Right renal pelvis (tissue), 4 donors: ENCODE results near the gene TSPEAR. TPM values are rescaled to one million over a fixed set of nuclear protein-coding genes. Genes with fewer than 3 reads are reported as not detected.

Experiments
- DNase-seq, 4 donors: peaks; one replicate each; pipeline ENCODE4 v3.0.0-alpha.2; 2013; ENCODE audit warnings: low read depth in 4 of 4, low spot score in 3 of 4, missing footprints in 1 of 4
- polyA plus RNA-seq, 4 donors: library from polyadenylated mRNA; unstranded; fragments of 120-200 nt; gene quantifications; one replicate each; pipeline ENCODE4 v1.2.1, GENCODE V29; 2013; ENCODE audit not compliant: insufficient read length in 4 of 4

The TSPEAR gene
- polyA plus RNA-seq, 4 donors: 0.60 to 1.2 (median 0.82) TPM

DNA sequence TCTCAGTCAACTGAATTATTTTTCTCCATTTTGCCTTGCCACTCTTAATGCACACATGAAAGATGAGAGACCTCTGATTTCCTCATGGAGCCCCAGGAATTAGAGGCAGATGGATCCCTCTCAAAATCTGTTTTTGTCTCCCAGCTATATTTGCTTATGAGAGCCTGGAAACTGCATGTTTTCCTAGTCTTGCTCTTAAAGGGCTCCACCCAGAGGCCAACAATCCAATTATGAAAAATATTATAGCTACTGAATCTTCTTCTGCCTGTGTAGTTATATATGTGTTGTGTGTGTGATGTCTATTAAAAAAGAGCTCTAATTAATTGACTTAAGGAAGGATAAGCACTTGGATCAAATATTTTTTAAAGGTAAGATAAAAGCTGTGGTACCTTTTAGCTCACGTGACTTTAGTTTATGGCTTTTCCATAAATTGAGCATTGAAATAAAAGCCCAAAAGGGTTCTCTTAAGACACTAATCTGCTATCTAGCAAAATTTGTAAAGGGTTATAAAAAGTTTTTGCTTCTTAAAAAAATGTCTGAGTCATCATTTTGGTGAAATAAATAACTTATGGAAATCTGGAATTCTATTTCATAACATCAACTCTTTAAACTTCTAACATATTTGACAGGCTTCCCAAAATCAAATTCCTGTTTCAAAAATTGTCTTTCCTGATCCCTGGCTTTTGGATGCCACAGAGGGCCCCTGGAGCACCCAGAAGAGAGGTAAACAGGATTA, 31.2 kb upstream of the TSPEAR start:
- DNase-seq: no peak

DNA sequence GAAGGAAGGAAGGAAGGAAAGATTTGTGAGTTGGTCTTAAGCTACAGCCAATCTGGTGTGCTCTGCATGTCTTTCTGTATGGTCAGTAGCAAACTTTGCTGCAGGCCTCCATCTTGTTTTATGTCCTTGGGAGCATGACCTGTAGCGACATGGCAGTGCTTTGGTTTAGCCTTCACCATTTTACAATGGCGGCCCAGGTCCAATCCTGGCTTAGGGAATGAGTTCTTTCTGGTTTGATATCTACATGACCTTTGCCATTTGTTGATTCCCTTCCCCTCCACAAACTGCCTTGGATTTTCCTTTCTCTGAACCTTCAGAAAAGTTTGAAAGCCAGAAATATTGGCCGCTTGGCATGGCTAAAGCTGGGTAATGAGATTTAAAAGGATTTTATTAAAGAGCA, 30.5 kb upstream of the TSPEAR start:
- no peak for DNase-seq

DNA sequence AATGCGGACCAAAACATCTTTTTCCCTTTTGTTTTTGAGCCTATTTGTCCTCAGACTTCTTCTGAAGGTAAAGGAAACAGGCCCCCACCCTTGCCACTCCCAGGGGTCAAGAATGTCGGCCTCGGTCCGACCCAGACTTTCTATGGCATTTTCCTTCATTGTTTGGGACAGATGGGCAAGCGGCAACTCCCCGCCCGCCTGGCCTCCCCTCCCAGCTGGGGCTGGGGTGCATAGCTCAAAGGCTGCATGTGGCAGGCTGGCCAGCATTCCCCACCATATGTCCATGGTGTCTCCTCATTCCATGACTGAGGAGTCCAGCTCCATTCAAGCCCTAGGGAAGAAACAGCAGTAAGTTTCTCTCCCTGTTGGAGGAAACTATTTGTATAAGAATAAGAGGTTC, 29.4 kb upstream of the TSPEAR start:
- DNase-seq: no peak

DNA sequence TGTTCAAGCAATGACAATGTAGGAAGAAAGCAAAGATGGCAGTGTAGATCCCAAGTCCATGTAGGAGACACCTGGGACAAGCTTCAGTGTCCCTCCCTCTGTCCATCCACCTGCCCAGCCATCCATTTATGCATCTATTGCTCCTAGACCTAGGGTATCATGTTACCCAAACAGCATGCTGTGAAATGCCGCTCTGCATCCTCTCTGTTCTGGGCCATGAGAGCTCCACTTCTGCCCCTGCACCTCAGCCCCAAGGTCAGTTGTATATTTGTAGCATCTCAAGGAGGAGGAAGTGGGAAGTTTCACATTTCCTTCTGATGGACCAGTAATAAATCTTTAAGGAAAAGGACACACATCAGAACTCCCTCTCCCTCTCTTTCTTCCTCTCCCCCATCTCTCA, 27.9 kb upstream of the TSPEAR start:
- no peak for DNase-seq

DNA sequence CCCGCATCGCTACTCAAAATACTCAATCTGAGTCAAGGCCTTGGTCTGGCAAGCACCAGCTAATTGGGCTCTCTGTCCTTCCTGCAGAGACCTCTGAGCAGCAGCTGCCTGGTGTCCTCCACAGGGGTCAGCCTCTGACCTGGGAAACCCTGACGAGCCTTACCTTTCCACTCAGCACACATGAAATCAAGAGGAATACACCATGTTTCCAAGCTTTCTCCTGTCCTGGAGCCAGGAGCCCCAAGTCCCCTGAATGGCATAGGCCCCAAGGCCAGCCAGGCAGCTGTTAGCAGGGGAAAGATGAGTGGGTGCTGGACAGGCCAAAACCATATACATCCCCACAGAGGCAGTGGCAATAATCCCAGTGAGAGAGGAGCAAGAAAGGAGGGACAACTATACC, 27.2 kb upstream of the TSPEAR start:
- no peak for DNase-seq

DNA sequence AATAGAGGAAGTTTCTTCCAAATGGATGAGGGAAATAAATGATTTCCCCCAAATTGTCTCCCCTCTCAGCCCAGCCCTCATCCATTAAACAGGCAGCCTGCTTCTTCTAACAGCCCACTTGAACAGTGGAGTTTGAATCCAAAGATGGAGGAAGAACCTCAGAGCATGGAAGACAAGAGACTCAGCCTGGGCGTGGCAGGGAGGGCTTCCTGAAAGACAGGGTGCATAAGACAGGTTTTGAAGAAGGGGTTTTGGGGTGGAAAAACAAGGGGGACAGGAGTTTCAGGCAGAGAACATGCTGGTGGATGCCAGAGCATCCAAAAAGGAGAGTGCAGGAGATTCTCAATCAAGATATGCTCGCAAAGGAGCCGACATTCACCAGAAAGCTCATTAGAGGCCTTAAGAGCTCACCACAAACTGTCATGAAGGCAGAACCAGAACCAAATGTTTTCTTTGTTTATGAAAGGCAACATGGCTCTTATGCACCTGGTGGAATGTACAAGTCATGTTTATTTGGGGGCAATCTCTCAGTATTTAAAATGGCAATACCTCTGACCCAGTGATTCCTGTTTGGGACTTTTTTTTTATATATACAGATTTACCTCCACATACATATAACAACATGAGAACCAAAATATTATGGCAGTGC, 26.5 kb upstream of the TSPEAR start:
- no peak for DNase-seq

DNA sequence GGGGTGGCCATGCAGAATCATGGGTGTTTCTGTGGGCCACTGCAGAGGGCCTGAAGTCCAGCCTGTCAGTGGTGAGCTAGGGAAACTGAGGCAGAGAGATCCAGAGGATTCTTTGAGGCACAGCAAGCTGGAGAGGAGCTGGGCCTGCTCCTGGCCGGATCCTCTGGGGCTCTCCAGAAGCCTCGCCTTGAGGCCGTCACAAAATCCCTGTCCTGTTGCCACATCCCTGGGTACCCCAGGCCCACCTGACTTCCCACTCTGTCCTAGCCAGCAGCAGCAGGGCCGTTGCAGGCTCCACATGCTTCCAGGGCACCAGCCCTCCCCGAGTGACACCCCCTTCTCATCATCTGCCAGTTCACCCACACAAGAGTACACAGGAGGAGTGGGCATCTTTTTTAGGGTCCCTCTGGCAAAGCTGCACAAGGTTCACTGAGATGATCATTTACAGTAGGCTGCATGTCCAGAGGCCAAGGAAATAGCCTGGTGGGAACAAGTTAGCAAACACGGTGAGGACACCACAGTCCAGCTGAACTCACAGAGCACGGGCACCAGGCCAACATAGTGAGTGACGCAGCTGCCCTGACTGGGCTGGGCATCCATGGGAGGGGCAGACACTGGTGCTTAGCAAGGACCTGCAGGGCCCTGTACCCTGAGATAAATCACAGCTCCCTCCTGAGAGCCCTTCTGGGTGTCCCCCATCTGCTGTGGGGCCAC, 25.1 kb upstream of the TSPEAR start:
- DNase-seq: no peak

DNA sequence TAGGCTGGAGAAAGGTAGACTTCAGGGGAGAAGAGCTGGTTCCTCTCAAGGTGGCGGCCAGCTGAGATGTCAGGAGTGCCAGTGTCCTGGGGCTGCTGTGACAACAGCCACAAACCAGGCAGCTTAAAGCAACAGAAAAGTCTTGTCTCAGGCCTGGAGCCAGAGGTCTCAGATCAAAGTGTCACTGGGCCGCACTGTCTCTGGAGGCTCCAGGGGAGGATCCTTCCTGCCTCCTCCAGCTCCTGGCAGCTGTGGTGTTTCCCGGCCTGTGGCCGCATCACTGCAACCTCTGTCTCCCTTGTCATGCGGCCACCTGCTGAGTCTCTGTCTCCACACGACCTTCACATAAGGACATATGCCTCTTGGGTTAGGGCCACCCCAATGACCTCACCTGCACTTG, 24.4 kb upstream of the TSPEAR start:
- no peak for DNase-seq

DNA sequence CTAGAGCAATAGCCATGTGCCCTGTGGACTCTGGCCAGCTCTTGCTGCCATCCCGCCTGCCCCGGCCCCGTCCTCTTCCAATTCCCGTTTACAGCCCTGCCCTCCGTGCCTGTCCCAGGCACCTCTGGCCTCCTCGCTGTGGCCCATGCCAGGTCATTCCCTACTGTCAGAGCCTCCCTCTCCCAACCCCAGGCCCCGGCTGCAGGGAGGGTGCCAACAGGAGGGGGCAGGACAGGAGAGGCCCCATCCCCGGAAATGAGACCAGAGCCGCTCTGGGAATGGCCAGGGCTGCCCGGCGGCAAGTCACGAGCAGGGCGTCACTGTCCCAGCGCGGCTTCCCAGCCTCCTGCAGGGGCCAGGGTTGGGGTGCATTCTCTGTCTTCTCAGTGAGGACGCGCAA, 23.5 kb upstream of the TSPEAR start:
- no peak for DNase-seq

DNA sequence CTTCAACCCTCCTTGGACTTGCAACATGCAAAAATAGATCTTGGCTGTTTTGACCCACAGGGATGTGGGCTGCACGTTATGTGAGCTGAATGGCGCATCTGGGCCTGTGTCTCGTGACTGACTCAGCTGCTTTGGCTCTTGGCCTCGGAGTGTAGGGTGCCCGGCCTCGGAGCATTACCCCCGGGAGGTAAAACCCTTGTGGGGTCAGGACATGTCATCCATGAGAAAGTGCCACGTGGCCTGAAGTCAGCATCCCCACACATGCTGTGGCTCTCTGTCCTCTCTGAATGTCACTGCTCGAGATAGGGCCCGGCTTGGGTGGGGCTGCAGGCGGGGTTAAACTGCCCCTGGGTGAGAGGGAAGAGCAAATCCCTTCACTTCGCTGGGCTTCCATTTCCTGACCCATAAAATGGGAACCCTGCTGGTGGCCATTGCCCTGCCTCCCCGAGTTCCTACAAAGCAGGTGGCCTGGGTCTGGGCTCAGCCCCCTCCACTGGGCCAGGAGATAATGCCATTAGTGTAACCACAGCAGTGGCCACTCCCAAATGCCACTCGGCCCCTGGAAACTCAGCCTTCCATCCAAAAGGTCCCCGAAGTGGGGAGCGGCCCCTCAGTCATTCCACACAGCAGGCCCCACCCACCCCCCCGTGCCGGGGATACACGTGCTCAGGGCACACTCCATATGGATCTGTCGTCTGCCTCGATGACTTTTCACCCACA, 22.8 kb upstream of the TSPEAR start:
- DNase-seq: no peak

DNA sequence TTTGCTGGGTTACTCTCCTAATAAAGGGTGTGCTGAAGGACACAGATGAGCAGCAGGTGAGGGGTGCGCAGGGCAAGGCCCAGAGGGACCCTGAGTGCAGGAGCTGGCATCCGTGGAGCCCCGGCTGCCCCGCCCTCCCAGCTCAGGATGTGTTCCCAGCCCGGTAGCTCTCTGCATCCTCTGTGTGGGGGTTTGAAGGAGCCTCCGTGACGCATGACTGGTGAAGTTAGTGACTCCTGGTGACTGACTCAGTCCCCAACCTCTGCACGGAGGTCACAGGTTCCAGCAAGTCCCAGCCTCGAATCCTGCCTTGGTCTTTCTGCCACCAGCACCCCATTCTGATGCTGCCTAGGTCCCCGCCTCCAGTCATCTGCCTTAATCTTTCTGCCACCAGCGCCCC, 21.6 kb upstream of the TSPEAR start:
- no peak for DNase-seq

DNA sequence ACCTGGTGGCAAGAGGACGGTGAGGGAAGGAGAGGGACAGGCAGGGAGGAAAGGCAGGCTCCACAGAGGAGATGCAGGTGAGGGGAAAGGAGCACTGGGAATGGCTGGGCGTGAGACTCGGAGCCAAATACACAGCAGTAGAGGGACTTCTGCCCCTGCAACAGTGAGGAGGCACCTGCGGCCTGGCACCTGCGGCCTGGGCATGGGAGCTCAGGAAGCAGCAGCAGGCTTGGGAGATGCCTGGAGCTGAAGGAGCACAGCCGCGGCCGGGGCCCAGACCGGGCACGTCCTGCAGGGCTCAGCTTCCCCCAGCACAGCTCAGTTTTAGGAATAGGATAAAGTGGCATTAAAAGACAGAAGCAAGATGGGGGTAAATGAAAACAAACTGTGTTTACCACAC, 20.9 kb upstream of the TSPEAR start:
- DNase-seq: no peak

DNA sequence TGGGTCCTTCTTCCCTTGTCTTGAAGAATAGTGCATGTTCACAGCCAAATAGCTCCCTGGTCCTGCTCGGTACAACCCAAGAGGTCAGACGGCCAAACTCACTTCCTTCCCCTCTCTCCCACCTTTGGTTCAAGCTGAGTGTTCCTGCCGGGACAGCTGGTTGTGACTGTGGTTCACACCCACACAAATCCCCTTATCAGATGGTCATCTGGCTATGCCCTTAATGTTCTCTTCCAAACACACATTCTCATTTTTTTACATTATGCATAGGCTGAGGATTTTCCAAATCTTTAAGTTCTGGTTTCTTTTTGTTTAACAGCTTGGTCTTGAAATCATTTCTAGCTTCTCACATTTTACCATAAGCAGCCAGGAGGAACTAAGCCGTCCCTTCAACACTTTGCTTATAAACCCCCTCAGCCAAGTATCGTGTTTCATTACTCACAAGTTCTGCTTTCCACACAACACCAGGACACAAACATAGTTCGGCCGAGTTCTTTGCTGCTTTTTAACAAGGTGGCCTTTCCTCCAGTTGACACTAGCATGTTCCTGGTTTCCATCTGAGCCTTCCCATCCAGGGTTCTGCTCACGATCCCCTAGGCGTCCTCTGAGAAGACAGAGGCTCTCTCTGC, 19.7 kb upstream of the TSPEAR start:
- no peak for DNase-seq

DNA sequence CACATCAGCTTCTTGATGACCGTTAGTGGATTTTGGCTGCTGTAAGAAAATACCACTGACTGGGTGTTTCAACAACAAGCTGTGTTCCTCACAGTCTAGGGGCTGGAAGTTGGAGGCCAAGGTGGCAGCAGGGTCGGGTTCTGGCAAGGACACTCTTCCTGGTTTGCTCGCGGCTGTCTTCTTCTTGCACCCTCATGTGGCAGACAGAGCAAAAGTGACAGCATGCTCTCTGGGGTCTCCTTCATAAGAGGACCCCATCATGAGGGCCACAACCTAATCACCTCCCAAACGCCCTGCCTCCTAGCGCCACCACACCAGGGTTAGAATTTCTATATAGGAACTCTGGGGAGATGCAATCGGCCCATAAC, 18.6 kb upstream of the TSPEAR start:
- no peak for DNase-seq

DNA sequence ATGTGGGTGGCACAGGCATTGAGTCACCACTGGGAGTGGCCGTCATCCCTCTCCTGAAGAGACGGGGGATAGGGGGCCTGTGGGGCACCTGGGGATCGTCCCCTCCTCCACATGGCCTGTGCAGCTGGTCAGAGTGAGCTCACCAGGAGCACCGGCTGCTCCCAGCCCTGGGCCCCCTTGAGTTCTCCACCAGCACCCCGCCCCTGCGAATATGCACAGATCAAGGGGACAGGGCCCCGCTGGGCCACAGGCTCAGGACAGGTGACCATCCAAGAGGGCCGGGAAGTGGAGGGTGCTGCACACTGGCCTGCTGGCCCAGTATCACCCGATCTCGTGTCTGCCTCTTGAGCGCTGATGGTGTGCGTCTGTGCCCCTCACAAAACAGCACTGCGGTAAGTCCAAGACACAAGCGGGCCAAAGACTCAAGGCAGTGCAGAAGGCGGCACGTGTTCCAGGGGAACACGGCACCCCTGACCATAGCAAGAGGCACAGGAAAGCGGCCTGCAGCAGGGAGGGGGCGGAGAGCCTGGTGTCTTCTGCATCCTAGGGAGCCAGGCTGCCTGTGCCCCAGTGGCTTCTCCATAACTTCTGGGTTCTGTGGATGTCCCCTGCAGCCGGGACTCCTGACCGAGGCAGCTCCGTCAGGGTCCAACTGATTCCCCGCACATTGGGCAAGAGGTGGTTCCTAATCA, 18.1 kb upstream of the TSPEAR start:
- DNase-seq: no peak

DNA sequence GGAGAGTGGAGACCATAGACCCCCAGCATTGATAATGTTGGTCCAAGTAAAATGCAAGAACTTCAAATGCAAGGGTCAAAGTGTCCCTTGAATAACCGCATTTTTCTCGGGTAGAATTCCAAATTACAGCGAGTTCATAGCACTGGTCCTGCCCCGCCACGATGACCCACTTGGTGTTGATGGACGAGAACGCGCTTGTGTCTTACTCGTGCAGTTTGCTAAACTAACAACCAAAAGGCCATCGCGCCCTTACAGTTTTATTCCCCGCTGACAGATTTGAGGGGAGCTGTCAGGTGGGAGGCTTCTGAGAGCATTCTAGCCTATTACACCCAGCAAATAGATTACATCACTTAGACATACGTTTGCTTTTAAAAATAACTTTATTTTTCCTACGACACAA, 17.3 kb upstream of the TSPEAR start:
- DNase-seq: no peak

DNA sequence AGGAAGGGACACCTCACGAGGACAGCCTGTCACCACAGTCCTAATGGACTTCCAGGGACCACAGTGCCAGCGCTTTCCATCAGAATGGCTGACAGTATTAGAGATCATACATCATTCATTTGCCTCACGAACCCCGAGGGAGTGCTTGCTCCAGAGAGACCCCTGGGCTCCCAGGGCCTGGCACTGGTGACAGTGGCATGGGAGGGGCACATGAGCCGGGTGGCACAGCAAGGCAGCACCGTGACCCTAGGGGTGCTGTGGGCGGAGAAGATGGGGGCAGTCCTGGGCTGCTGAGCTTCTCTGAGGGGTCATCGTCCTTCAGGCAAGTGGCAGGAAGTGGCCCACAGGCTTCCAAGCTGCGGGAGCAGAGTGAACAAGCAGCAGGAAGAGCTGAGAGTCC, 16.4 kb upstream of the TSPEAR start:
- no peak for DNase-seq

DNA sequence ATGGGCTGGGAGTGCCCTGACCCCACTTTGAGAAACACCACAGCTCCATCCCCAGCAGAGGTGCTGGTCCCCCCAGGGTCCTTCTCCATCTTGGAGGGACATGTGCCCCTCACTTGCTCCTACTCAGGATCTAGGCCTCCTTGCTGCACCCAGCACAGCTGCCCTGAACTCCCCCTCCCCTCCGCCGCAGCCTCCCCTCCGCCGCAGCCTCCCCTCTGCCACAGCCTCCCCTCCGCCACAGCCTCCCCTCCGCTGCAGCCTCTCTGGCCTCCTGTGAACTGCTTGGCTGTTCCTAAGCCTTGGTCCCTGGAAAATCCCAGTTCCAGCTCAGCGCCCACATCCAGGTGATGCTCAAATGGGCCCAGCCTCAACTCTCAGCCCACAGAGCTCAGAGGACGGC, 15.9 kb upstream of the TSPEAR start:
- DNase-seq: no peak

DNA sequence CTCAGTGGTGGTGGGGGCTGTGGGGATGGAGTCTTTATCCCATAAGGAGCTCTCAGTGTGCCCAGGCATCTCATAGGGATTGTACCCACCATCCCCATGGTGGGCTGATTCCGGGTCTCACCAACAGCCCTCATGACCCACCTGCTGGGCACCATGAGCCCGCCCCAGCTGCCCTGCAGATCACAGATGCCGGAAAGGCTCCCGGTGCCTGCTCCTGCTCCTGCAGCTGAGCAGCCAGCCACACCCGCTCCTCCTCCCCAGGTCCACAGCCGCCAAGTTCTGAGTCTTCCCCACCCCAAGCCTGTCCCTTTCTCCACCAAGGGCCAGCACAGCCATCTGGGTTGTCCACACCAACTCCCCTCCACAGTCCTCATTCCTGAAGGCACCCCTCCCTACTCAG, 15.5 kb upstream of the TSPEAR start:
- no peak for DNase-seq

DNA sequence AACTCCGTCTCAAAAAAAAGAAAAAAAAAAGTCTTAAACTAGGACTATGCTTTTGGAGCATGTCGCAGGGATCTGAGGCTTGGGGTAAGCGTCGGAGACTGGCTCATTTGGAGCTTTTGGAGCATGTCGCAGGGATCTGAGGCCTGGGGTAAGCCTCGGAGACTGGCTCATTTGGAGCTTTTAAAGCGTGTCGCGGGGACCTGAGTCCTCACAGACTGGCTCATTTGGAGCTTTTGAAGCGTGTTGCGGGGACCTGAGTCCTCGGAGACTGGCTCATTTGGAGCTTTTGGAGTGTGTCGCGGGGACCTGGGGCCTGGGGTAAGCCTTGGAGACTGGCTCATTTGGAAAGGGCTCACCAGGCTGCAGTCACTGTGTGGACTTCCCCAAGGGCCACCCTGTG, 13.6 kb upstream of the TSPEAR start:
- DNase-seq: no peak
